ENCODE measurements around the gene GHRH.

Gene GHRH

DNA sequence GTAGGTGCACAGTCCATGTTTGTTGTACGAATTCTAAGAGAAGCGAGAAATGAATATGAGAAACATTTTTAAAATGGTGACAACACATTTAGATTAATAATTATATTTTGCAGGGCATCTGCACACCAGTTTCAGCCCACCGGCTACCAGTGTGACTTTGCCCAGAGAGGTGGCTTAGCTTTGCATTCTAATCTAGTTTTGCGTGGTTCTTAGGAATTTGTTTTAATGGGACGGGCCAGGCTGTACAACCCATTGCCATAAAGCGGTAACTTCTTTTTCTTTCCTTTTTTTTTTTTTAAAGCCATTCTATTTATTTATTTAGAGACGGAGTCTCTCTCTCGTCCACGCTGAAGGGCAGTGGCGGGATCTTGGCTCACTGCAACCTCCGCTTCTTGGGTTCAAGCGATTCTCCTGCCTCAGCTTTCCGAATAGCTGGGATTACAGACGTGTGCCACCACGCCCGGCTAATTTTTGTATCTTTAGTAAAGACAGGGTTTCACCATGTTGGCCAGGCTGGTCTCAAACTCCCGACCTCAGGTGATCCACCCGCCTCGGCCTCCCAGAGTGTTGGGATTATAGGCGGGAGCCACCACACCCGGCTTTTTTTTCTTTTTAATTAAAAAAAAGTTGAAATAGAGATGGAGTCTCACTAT is 28.7 kb upstream of the GHRH start:
- no peak for DNase-seq

DNA sequence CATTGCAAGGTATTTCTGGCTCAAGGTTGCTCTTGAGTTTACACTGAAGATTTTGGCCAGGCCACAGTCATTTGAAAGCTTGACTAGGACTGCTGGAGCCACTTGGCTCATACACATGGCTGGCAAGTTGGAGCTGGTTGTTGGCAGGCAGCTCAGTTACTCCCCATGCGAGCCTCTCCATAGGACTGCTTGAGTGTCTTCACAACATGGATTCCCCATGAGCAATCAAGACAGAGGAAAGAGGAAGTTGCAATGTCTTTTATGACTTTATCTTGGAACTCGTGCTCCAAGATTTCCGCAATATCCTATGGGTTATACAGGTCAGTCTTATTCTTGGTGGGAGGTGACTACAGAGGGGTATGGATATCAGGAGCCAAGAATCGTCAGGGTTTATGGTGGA is 26.5 kb upstream of the GHRH start:
- no peak for DNase-seq

DNA sequence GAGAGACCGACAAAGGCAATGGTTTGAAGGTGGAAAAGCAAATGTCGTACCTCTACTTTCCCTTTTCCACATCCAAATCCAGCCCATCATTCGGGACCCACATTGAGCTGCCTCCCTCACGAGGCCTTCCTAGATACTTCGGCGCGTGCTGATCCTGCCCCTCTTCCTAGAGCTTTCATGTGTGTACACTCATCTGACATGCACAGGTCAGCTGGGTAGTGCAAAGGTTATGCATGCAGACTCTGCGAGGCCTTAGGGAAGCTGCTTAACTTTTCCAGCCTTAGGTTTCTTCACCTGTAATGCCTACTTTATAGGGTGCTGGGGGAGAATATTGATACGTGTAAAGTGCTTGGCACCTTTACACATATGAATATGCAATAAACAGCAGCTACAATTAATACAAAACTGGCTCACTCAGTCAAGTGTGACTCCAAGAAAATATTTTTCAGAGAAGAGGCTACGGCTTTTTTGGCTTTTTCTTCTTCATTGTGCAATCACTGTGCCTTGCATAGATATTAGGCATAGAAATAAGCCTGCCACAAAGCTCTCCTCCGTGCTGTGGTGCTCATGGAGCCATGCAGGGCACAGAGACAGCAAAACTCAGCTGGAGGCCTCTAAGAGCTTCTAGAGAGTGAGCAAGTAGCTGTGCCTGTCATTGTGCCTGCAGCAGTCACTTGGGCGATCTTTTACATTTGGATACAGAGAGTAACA is 24.2 kb upstream of the GHRH start:
- DNase-seq = no peak

GRCh38 chr20:37284691-37285161 is 23.1 kb upstream of the GHRH start:
- no peak for DNase-seq

DNA sequence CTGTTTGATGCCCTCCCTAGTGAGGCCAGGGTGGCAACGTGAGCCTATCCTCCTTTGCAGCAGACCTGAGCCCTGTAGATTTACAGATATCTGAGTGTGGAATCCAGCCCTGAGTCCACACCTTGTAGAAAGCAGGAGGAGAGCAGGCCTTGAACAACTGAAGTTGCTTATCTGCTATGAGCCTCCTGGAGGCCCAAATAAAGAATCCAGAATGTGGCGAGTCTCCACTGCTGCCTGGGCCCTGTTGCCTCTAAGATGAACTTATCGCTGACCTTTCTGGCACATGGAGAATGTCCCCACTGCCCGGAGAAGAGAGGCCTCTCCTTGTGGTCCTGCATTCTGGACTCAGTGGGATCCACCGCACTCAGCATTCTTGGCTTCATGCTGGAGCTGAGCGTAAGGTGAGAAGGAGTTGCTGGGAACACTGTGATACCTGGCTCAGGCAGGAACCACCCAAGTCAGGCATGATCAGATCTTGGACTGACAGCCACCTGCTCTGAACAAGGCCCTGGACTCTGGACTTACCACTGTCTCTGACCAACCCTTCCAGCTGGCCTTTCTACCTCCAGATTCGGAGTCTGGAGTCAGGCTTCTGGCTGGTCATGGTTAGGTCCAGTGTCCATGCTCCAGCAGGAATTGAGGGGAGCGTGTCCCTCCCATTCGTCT is 22.0 kb upstream of the GHRH start:
- DNase-seq = no peak

- peak; percentile 38 for DNase-seq
Measured at GRCh38 chr20:37282556-37282955, 20.9 kb upstream of the GHRH start.

DNA sequence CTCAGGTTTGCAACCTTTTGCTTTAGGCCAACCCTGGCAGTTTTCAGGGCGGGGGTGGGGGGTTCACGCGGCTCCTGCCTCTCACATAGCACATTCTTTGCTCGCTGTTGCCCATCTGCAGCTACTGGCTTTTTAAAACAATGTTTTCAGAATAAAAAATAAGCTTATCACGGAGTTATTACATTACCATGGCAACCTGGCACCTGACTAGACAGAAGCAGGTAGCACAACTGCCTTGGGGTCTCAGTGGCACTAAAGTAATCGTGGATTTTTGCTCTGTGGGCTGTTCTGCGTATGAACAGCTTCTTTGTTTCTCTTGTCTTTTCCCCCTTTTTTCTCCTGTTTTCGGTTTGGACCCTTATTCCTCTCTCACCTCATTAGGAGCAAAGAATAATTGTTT is 18.8 kb upstream of the GHRH start:
- DNase-seq = no peak

DNA sequence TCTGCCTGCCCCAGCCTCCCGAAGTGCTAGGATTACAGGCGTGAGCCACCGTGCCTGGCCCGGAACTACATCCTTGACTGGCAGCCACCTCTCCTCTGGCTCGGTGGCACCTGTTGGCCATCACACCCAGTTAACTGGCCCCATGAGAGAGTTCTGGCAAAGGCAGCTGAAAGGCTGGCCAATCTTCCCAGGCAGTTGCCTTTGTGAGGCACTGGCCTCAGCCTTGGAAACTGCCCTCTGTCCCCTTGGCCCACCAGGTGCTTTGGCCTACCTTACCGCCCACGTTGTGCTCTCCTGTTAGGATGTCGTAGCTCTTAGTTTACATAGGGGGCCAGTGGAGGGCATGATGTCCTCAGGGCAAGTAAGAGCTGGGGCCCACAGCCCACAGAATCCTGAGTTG is 18.2 kb upstream of the GHRH start:
- DNase-seq = no peak

- DNase-seq = no peak
Measured at GRCh38 chr20:37278966-37279590, 17.5 kb upstream of the GHRH start.

DNA sequence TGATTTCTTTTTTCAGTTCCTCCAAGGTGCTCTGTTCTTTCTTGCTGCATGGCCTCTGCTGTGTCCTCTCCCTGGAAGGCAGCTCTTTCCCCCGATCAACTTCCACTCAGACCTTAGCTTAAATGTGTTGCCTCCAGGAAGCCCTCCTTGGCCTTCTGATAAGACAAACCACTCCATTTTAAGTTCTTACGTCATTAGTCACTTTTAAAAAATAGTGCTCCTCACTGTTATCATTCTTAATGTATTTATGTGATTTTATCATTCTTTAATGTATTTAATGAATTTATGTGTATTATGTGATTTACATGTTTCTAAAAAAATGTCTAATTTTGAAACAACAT is 15.6 kb upstream of the GHRH start:
- no peak for DNase-seq

DNA sequence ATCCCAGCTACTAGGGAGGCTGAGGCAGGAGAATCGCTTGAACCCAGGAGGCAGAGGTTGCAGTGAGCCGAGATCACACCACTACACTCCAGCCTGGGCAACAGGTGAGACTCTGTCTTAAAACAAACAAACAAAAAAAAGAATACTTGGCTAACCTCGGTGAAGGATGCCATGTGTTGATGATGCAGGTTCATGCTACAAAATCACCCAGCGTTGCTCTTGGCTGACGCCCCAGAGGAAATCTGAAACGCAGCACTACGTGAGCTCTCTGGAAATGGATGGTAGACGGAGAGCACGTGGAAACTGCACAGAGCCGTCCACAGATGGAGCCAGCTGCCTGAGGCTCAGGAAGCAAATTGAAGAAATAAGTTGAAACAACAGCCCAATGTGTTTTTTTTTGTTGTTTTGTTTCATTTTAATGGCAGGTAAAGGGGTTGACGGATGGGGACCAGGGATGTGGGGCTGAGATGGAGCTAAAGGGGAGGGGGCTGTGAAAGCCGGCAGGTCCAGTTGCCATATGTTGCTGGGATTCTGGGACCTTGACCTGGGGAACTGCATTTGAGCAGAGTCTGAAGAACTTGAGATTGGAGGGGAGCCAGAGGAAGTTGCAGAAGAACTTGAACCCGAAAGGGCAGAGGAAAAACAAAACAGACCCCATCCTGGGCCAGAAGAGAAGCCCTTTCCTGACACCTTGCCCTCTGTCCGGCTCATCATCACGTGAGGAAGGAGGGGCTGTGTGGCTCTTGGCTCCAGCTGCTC is 15.1 kb upstream of the GHRH start:
- no peak for DNase-seq

DNA sequence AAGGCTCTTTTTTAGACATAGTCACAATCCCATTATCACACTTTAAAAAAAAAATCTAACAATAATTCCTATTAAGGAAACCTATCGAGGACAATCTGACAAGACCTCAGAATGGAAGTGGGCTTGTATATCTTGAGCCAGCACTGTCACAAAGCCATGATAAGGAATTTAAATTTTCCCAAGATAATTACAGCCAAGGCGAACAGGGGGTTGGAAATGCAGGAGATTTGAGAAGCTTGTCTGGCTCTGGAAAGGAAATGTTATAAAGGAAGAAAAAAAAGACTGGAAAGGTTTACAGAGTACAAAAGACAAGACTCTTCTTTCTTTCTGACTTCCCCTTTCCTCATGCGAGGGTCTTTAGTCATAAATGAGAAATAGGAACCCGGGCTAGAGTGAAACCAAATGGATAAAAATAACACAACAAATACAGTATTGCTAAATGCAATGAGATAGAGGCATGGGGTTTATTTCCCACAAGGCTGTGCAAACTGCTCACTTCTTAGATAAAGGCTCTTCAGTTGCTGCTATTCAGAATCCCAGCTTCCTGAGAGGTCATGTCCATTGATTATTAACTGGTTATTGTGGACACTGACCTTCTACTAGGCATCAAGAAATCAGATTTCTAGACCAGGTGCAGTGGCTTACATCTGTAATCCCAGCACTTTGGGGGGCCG is 13.4 kb upstream of the GHRH start:
- no peak for DNase-seq

GRCh38 chr20:37273988-37274387 is 12.4 kb upstream of the GHRH start:
- DNase-seq = no peak

DNA sequence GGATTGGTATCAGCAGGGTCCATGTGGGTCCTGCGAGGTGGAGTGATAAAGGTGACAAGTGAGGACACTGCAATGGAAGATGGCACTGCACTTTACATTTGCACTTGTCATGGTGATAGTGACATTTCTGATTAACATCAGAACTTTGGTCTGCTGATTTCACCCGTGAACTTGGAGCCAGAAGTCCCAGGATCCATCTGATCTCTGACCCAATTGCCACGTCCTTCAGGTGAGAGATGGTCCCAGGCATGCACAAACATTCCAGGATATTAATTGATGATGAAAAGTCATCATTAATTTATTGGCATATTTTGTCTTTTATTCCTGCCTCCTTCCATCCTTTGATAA is 9.8 kb upstream of the GHRH start:
- no peak for DNase-seq

GRCh38 chr20:37270576-37271420 is 9.2 kb upstream of the GHRH start:
- no peak for DNase-seq

- DNase-seq = peak; percentile 64
Measured at GRCh38 chr20:37267667-37268313, 6.2 kb upstream of the GHRH start.

- no peak for DNase-seq
Measured at GRCh38 chr20:37266940-37267666, 5.5 kb upstream of the GHRH start.

- DNase-seq = no peak
Measured at GRCh38 chr20:37265152-37265551, 3.5 kb upstream of the GHRH start.

DNA sequence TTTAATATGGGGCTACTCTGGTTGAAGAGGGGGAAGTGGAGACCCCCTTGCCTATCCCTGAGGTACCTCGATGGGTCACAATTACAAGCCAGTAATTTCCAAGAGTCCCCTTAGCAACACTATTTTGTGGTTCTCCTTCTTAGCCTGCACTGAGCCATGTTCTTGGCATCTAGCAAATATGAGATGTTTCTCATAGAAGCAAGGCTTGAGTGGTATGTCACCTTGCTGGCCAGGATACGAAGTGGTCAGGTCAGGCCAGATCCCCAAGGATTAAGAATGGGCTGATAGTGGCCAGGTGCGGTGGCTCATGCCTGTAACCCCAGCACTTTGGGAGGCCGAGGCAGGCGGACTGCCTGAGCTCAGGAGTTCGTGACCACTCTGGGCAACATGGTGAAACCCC is 2.1 kb upstream of the GHRH start:
- DNase-seq = no peak

DNA sequence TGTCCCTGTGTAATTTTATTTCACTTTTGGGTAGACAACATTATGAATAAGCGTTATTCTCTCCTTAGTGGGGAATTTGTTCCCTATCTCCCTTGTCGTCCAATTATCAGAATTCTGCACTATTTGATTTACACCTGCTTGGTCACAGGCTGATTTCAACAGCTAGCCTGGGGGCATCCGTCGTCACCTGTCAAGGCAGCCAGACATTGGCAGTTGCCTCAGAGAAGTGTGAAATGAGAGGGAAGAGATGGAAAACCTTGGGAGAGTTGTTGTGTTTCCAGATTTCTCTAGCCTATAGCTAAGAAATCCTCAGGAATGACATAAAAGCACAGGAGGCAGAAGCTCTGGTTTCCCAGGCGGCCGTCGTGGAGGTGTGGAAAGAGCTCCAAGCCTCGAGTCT is 891 bp upstream of the GHRH start:
- DNase-seq = no peak
